H1 (cell line): ENCODE data around the gene FBXO21. TPM values are rescaled to one million over a fixed set of nuclear protein-coding genes. Genes with fewer than 3 reads are reported as not detected.

Experiments used
- CTCF ChIA-PET: fragments of 300-600 bp; sonication (Branson Sonifier 250); formaldehyde crosslinking; loops from one replicate; lab custom pipeline; 2021; ENCODE audit not compliant: partially characterized antibody; lab: Charles Lee
- POLR2A ChIA-PET: fragments of 300-600 bp; sonication (Branson Sonifier 250); formaldehyde crosslinking; loops from one replicate; lab custom pipeline; 2021; ENCODE audit warnings: inconsistent platforms; ENCODE audit not compliant: partially characterized antibody; lab: Charles Lee
- DNase-seq, 2 experiments: peaks; one replicate each; pipeline versions ENCODE4 v3.0.0 to v3.0.0-alpha.2; 2010 to 2022; ENCODE audit warnings: low spot score in 2 of 2, low read depth in 1 of 2, mixed read lengths in 1 of 2
- FAIRE-seq: peaks from 2 replicates; lab custom pipeline; 2011; peaks lifted over from hg19 to GRCh38; lab: Jason Lieb, UNC
- H2AFZ ChIP-seq: 2 replicates; pipeline ENCODE4 v1.8.1; 2012; ENCODE audit warnings: low read length, inconsistent platforms
- H2AK5ac ChIP-seq: 2 replicates; pipeline ENCODE4 v1.6.1; 2013; ENCODE audit warnings: low read depth, low read length
- H2BK120ac ChIP-seq: replicated peaks from 2 replicates; pipeline ENCODE3; 2013; ENCODE audit warnings: low read depth, low read length, inconsistent platforms
- H2BK12ac ChIP-seq: 2 replicates; pipeline ENCODE4 v1.6.1; 2013; ENCODE audit warnings: low read depth, low read length
- H2BK15ac ChIP-seq: 2 replicates; pipeline ENCODE4 v1.6.1; 2013; ENCODE audit warnings: low read length
- H2BK20ac ChIP-seq: 2 replicates; pipeline ENCODE4 v1.6.1; 2013; ENCODE audit warnings: low read length
- H2BK5ac ChIP-seq: 2 replicates; pipeline ENCODE4 v1.6.1; 2013; ENCODE audit warnings: low read depth, low read length
- H3K14ac ChIP-seq: 2 replicates; pipeline ENCODE4 v1.6.1; 2013; ENCODE audit warnings: inconsistent platforms; ENCODE audit not compliant: insufficient read length
- H3K18ac ChIP-seq: 2 replicates; pipeline ENCODE4 v1.6.1; 2013; ENCODE audit warnings: low read length; ENCODE audit errors: extremely low read depth
- H3K23ac ChIP-seq: 2 replicates; pipeline ENCODE4 v1.6.1; 2013; ENCODE audit warnings: inconsistent platforms; ENCODE audit not compliant: insufficient read length
- H3K23me2 ChIP-seq: 2 replicates; pipeline ENCODE4 v1.6.1; 2013; ENCODE audit warnings: low read depth, low read length
- H3K27ac ChIP-seq: 2 replicates; pipeline ENCODE4 v1.6.1; 2011; ENCODE audit warnings: low read depth, low read length, inconsistent platforms
- H3K27me3 ChIP-seq, 4 experiments: replicated peaks in 1 of 4; 1 replicate in 1 of 4; 2 replicates in 3 of 4; pipeline versions ENCODE4 v1.6.1 to v1.8.1; 2011 to 2013; ENCODE audit warnings: low read length in 3 of 4, mild to moderate bottlenecking in 3 of 4, inconsistent platforms in 2 of 4, mixed read lengths in 2 of 4, moderate library complexity in 1 of 4; ENCODE audit not compliant: control insufficient read depth in 3 of 4, insufficient read depth in 3 of 4; ENCODE audit errors: extremely low read depth in 1 of 4
- H3K36me3 ChIP-seq, 4 experiments: 2 replicates each; pipeline versions ENCODE4 v1.6.1 to v1.8.1; 2011 to 2013; ENCODE audit warnings: mild to moderate bottlenecking in 4 of 4, low read length in 3 of 4, moderate library complexity in 2 of 4, control low read depth in 1 of 4, inconsistent platforms in 1 of 4; ENCODE audit not compliant: insufficient read depth in 4 of 4, control insufficient read depth in 2 of 4
- H3K4ac ChIP-seq: replicated peaks from 2 replicates; pipeline ENCODE3; 2013; ENCODE audit warnings: low read length, low read depth, mixed read lengths, inconsistent platforms; ENCODE audit not compliant: insufficient read length
- H3K4me1 ChIP-seq, 4 experiments: replicated peaks in 1 of 4; 1 replicate in 1 of 4; 2 replicates in 3 of 4; pipeline versions ENCODE4 v1.6.1 to v1.8.1; 2011 to 2013; ENCODE audit warnings: low read length in 3 of 4, inconsistent platforms in 2 of 4, mixed read lengths in 1 of 4; ENCODE audit not compliant: insufficient read depth in 4 of 4, control insufficient read depth in 3 of 4
- H3K4me2 ChIP-seq, 2 experiments: 2 replicates each; pipeline versions ENCODE4 v1.6.1 to v1.8.1; 2011 to 2013; ENCODE audit warnings: low read depth in 2 of 2, low read length in 2 of 2, control low read depth in 1 of 2, inconsistent platforms in 1 of 2, mild to moderate bottlenecking in 1 of 2; ENCODE audit not compliant: insufficient read depth in 1 of 2
- H3K4me3 ChIP-seq, 4 experiments: fragments of 200-600, 300-600 bp in 1 of 4; sonication (generic), shearing (Covaris generic), sonication (Bioruptor Twin) in 1 of 4; 2 replicates each; pipeline versions ENCODE4 v1.5.1 to v1.8.1; 2011 to 2016; ENCODE audit warnings: low read length in 4 of 4, low read depth in 3 of 4, control low read depth in 2 of 4, inconsistent platforms in 2 of 4, mild to moderate bottlenecking in 2 of 4, mixed read lengths in 1 of 4, moderate library complexity in 1 of 4; ENCODE audit not compliant: insufficient read depth in 2 of 4; ENCODE audit errors: extremely low read depth in 1 of 4
- H3K56ac ChIP-seq: replicated peaks from 2 replicates; pipeline ENCODE3; 2013; ENCODE audit warnings: low read depth, mild to moderate bottlenecking, mixed read lengths, low read length, inconsistent platforms; ENCODE audit not compliant: insufficient read length
- H3K79me1 ChIP-seq: 2 replicates; pipeline ENCODE4 v1.6.1; 2013; ENCODE audit warnings: low read depth, low read length, control low read depth
- H3K79me2 ChIP-seq, 2 experiments: 2 replicates each; pipeline versions ENCODE4 v1.6.1 to v1.8.1; 2012 to 2013; ENCODE audit warnings: low read length in 2 of 2, mild to moderate bottlenecking in 2 of 2, inconsistent platforms in 1 of 2; ENCODE audit not compliant: insufficient read depth in 2 of 2, control insufficient read depth in 1 of 2
- H3K9ac ChIP-seq, 4 experiments: replicated peaks in 1 of 4; 1 replicate in 1 of 4; 2 replicates in 3 of 4; pipeline versions ENCODE4 v1.6.1 to v1.8.1; 2011 to 2013; ENCODE audit warnings: low read depth in 3 of 4, low read length in 3 of 4, control low read depth in 2 of 4, mild to moderate bottlenecking in 2 of 4, moderate library complexity in 2 of 4, inconsistent platforms in 1 of 4; ENCODE audit errors: extremely low read depth in 1 of 4
- H3K9me3 ChIP-seq, 2 experiments: 2 replicates each; pipeline versions ENCODE4 v1.6.1 to v1.8.1; 2012 to 2013; ENCODE audit warnings: mild to moderate bottlenecking in 2 of 2, moderate library complexity in 2 of 2, control low read depth in 1 of 2, inconsistent platforms in 1 of 2, low read depth in 1 of 2, low read length in 1 of 2, mixed read lengths in 1 of 2; ENCODE audit not compliant: insufficient read depth in 2 of 2
- H4K20me1 ChIP-seq, 2 experiments: replicated peaks in 1 of 2; 2 replicates each; pipeline versions ENCODE3 to v1.8.1; 2011 to 2013; ENCODE audit warnings: inconsistent platforms in 2 of 2, low read length in 2 of 2, mild to moderate bottlenecking in 1 of 2; ENCODE audit not compliant: insufficient read depth in 2 of 2, control insufficient read depth in 1 of 2
- H4K5ac ChIP-seq: 2 replicates; pipeline ENCODE4 v1.6.1; 2013; ENCODE audit warnings: low read length, low read depth, mixed read lengths, inconsistent platforms; ENCODE audit not compliant: insufficient read length
- H4K8ac ChIP-seq: 2 replicates; pipeline ENCODE4 v1.8.0; 2013; ENCODE audit warnings: mild to moderate bottlenecking, moderate library complexity, low read length, inconsistent platforms; ENCODE audit not compliant: insufficient read depth; ENCODE audit errors: extremely low read depth
- H4K91ac ChIP-seq: replicated peaks from 2 replicates; pipeline ENCODE3; 2013; ENCODE audit warnings: low read length, mixed read lengths, inconsistent platforms; ENCODE audit not compliant: insufficient read length
- BCL11A ChIP-seq, 2 experiments: IDR thresholded peaks; one replicate each; pipeline ENCODE4 v1.6.1; 2011; ENCODE audit warnings: low read depth in 2 of 2, low read length in 2 of 2, mild to moderate bottlenecking in 2 of 2
- CHD2 ChIP-seq: IDR thresholded peaks from 2 replicates; pipeline ENCODE4 v1.6.1; 2012; ENCODE audit warnings: low read length, improper control_type of control experiment
- CREB1 ChIP-seq: IDR thresholded peaks from 2 replicates; pipeline ENCODE4 v1.6.1; 2012; ENCODE audit warnings: inconsistent platforms
- EZH2 ChIP-seq: fragments of 200-600 bp; sonication (generic); IDR thresholded peaks from 2 replicates; pipeline ENCODE4 v1.7.1; 2012; ENCODE audit warnings: low read depth, mild to moderate bottlenecking, moderate library complexity, low read length, inconsistent platforms; ENCODE audit not compliant: severe bottlenecking
- HDAC6 ChIP-seq: IDR thresholded peaks from one replicate; pipeline ENCODE4 v1.7.1; 2012; ENCODE audit warnings: low read depth, mild to moderate bottlenecking, inconsistent platforms, low read length, moderate library complexity
- KDM4A ChIP-seq: IDR thresholded peaks from one replicate; pipeline ENCODE4 v1.7.1; 2012; ENCODE audit warnings: low read depth, mild to moderate bottlenecking, moderate library complexity, low read length, inconsistent platforms; ENCODE audit not compliant: severe bottlenecking
- KDM5A ChIP-seq: fragments of 200-600 bp; IDR thresholded peaks from 2 replicates; pipeline ENCODE4 v1.7.1; 2012; ENCODE audit warnings: mild to moderate bottlenecking, low read length, inconsistent platforms, mixed read lengths
- MAX ChIP-seq: IDR thresholded peaks from 2 replicates; pipeline ENCODE4 v1.6.1; 2012; ENCODE audit warnings: inconsistent platforms
- POLR2AphosphoS5 ChIP-seq: IDR thresholded peaks from 2 replicates; pipeline ENCODE4 v1.6.1; 2011; ENCODE audit warnings: low read depth, low read length
- SP4 ChIP-seq: IDR thresholded peaks from 2 replicates; pipeline ENCODE4 v1.6.1; 2012; ENCODE audit warnings: low read length, inconsistent platforms
- SUZ12 ChIP-seq: fragments of 200-600 bp; sonication (generic); IDR thresholded peaks from 2 replicates; pipeline ENCODE4 v1.6.1; 2012; ENCODE audit warnings: mild to moderate bottlenecking, inconsistent platforms, low read length, moderate library complexity, mixed read lengths
- TBP ChIP-seq: IDR thresholded peaks from 2 replicates; pipeline ENCODE4 v1.6.1; 2011; ENCODE audit warnings: low read depth, low read length, improper control_type of control experiment
- USF2 ChIP-seq: IDR thresholded peaks from 2 replicates; pipeline ENCODE4 v1.6.1; 2011; ENCODE audit warnings: low read length, improper control_type of control experiment
- ZNF274 ChIP-seq: IDR thresholded peaks from 2 replicates; pipeline ENCODE4 v1.7.0; 2012; ENCODE audit warnings: low read length, borderline replicate concordance; ENCODE audit errors: extremely low read depth
- WGBS, 2 experiments: shearing (Covaris generic) in 1 of 2; methylation state at CpG; one replicate each; pipeline versions ENCODE4 v1.1.6 to v1.1.7; 2013 to 2015; ENCODE audit warnings: low lambda C conversion rate in 2 of 2, mixed read lengths in 2 of 2, inconsistent platforms in 1 of 2, low coverage in 1 of 2, missing lambda C conversion rate in 1 of 2; ENCODE audit not compliant: insufficient replicate concordance in 2 of 2, insufficient coverage in 1 of 2, insufficient read length in 1 of 2; ENCODE audit errors: extremely low coverage in 1 of 2, missing lambda C conversion rate in 1 of 2; 5-methylcytosine and 5-hydroxymethylcytosine counted together
- polyA plus RNA-seq, 7 experiments: library from polyadenylated mRNA; depleted of rRNA in 3 of 7; stranded (reverse) in 5 of 7; unstranded in 2 of 7; fragments of >200 nt in 5 of 7; fragments of 200-250 nt in 2 of 7; gene quantifications; 1 replicate in 5 of 7; 2 replicates in 1 of 7; 4 replicates in 1 of 7; pipeline versions ENCODE4 v1.2.1 to v1.2.3, GENCODE V29; 2011 to 2013; ENCODE audit warnings: missing spikeins in 2 of 7, mixed read lengths in 2 of 7
- total RNA-seq: library from RNA; stranded (reverse); fragmentation: NEBNext Ultra II Directional; extraction: Animal tissue kit (Norgen Biotek cat#: 25700); gene quantifications from 2 replicates; pipeline ENCODE4 v1.2.1, GENCODE V29; 2021

Gene FBXO21
- total and polyA plus RNA-seq, 2 of the 8 experiments (the other 6 are each of a cell fraction or from before 2014, with no cell fraction given), result 57.0 to 80.6 TPM

DNA sequence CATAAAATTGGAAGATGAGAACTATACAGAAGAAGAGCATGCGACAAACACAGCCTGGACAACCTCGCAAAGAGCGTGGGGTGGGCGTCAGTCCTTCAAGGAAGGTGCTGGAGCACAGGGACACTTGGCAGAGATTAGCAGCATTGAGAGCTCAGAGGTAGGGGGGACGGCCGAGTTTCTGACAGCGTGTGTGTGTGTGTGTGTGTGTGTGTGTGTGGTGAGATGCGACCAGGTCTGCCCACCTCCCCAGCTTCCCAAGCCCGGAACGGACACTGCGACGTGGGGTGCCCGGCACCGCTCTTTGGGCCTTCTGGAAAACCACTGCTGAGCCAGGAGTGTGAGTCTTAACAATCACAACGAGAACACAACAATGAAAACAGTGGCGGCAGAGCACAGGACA is 17.9 kb upstream of the FBXO21 start:
- Histone ChIP-seq H3K9me3 (no peaks in the 10 kb centered on the region), H3K4ac (no peak overlapping the region), H3K4me1 (peaks cover 1 to 6% (median 4%) of the 10 kb centered on the region in 4 experiments; a peak in 4 of 7 replicates), H3K9ac (no peak overlapping the region), H2BK120ac (no peak overlapping the region), H3K23ac (no peak overlapping the region), H3K18ac (no peak overlapping the region), H3K4me2 (no peak overlapping the region), H3K23me2 (no peaks in the 10 kb centered on the region; the same call in 1 of the 2 replicates), H2BK12ac (no peak overlapping the region), H4K8ac (no peak overlapping the region), H3K56ac (no peak overlapping the region), H2AK5ac (no peak overlapping the region), H4K20me1 (no peaks in the 10 kb centered on the region), H3K79me1 (no peaks in the 10 kb centered on the region), H2BK20ac (no peak overlapping the region), H2BK5ac (no peak overlapping the region), H3K14ac (no peak overlapping the region), H3K27me3 (no peaks in the 10 kb centered on the region; a peak in 1 of 7 replicates), H3K79me2 (no peaks in the 10 kb centered on the region), H3K4me3 (no peak overlapping the region), H2AFZ (no peak overlapping the region), H2BK15ac (no peak overlapping the region), H4K91ac (no peak overlapping the region), H4K5ac (no peak overlapping the region), H3K36me3 (no peaks in the 10 kb centered on the region), H3K27ac (no peak overlapping the region)
- POLR2A ChIA-PET, result interaction anchor here (0.7 to 1.3 kb wide), 2 partner anchors 12 kb away, joined by 3 read pairs; no protein-coding TSS in a partner anchor
- FAIRE-seq (no peak), DNase-seq (no peak)
- WGBS, 2 experiments, result 81% methylated on average over 15 of the region's 16 CpGs; no CpG with 5 or more reads in 1 of the 2 experiments
- CTCF ChIA-PET, result interaction anchor here (0.9 to 6.4 kb wide), 2 partner anchors 24 to 141 kb away, joined by 4 to 65 read pairs; no protein-coding TSS in a partner anchor
- TF ChIP-seq ZNF274 (no peak), EZH2 (no peak), SUZ12 (no peak), CHD2 (no peak), POLR2AphosphoS5 (no peak), TBP (no peak), MAX (no peak), SP4 (no peak), KDM5A (no peak), USF2 (no peak), KDM4A (no peak), BCL11A (IDR thresholded peaks at IDR 0.05; ENCODE audit: low read depth in 2 of 2, low read length in 2 of 2) (no peak), CREB1 (no peak), HDAC6 (no peak)
